Effector memory CD8-positive, alpha-beta T cell (primary cell): ENCODE measurements around the gene MAD1L1.
A peak's percentile ranks its signal among the peaks of the same experiment; 100 is the strongest.
"Not testable (repeated sequence)": the region's sequence is repeated elsewhere in the genome, so short reads cannot be mapped to it uniquely, and the experiment has no call there.

Source experiments
- ATAC-seq: fragments of 150-1000 bp; cut with Tn5 transposase; replicated peaks from 2 replicates; pipeline ENCODE4 v1.10.0; 2021; ENCODE audit warnings: mild to moderate bottlenecking, moderate library complexity
- DNase-seq, 3 experiments: peaks; one replicate each; pipeline ENCODE4 v3.0.0; 2021
- H3K27ac Mint-ChIP-seq, 2 donors: one replicate each; pipeline ENCODE4 v1.8.0; 2022; ENCODE audit warnings: mild to moderate bottlenecking in 2 of 2, mixed read lengths in 2 of 2, moderate library complexity in 2 of 2
- H3K27me3 Mint-ChIP-seq, 2 donors: one replicate each; pipeline ENCODE4 v1.8.0; 2022; ENCODE audit warnings: mixed read lengths in 2 of 2
- H3K36me3 Mint-ChIP-seq: one replicate; pipeline ENCODE4 v1.8.0; 2022; ENCODE audit warnings: mild to moderate bottlenecking, moderate library complexity, mixed read lengths; ENCODE audit not compliant: insufficient read depth
- H3K4me1 Mint-ChIP-seq, 2 donors: one replicate each; pipeline ENCODE4 v1.8.0; 2022; ENCODE audit warnings: low read depth in 2 of 2, mixed read lengths in 2 of 2
- H3K4me3 Mint-ChIP-seq, 2 donors: one replicate each; pipeline ENCODE4 v1.8.0; 2022; ENCODE audit warnings: mild to moderate bottlenecking in 2 of 2, mixed read lengths in 2 of 2, moderate library complexity in 2 of 2
- H3K9me3 Mint-ChIP-seq, 2 donors: one replicate each; pipeline ENCODE4 v1.8.0; 2022; ENCODE audit warnings: mixed read lengths in 2 of 2

The MAD1L1 gene

DNA sequence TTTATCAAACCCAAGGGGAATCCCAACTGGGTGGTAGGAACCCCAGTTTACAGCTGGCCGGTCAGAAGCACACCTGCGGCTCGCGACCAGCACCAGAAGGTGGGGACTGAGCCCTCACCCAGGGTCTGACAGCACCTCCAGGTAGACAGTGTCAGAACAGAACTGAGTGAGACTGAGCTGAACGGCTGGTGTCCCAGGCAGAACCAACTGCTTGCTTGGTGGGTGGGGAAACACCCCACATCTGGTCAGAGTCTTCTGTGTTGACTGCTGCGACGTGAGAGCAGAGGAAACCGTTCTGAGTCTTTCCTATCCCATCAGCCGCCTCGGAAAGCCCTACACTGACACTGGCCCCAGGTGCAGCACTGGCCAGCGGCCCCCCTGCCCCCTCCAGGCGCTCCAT, 160.7 kb downstream of the MAD1L1 start:
- no peaks in the 10 kb centered on the region for H3K9me3 Mint-ChIP-seq
- DNase-seq (no peak), ATAC-seq (no peak)
- no peak overlapping the region for H3K4me3 Mint-ChIP-seq
- H3K4me1 Mint-ChIP-seq = peaks cover 4 to 5% of the 10 kb centered on the region in 2 donors
- peaks cover 3% of the 10 kb centered on the region for H3K36me3 Mint-ChIP-seq
- no peaks in the 10 kb centered on the region for H3K27me3 Mint-ChIP-seq
- no peak overlapping the region for H3K27ac Mint-ChIP-seq

DNA sequence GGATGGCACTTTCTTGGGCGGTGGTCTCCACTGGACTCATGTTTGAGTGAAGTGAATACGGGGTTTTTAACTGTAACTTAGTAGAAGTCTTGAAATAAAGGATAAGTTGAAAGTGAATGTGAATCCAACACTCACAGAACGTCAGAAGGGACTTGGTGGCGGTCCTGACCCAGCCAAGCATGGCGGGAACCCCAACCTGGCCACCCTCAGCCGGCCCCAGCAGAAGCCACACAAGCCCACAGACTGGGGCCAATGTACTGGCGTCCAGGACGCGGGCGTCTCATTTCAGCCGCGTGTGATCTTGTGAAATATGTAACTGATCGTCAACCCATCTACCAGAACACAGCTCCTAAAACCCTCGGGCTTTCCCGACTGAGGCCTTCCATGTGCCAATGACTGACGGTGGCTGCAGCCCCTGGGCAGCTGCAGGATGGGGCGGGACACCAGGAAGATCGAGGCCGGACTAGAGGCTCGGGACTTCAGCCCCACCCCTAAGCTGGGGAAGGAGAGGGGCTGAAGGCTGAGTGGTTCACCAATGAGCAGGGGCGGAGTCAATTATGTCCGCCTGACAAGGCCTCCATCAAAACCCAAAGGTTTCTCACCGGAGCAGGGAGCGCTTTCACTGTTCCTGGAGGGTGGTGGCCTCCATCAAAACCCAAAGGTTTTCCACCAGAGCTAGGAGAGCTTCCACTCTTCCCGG, 161.5 kb downstream of the MAD1L1 start:
- no peak overlapping the region for H3K4me3 Mint-ChIP-seq
- no peak overlapping the region for H3K27ac Mint-ChIP-seq
- H3K9me3 Mint-ChIP-seq = no peaks in the 10 kb centered on the region
- peaks cover 3% of the 10 kb centered on the region for H3K36me3 Mint-ChIP-seq
- H3K27me3 Mint-ChIP-seq = no peaks in the 10 kb centered on the region
- peaks cover 4 to 5% of the 10 kb centered on the region in 2 donors for H3K4me1 Mint-ChIP-seq
- ATAC-seq (no peak), DNase-seq (no peak)

DNA sequence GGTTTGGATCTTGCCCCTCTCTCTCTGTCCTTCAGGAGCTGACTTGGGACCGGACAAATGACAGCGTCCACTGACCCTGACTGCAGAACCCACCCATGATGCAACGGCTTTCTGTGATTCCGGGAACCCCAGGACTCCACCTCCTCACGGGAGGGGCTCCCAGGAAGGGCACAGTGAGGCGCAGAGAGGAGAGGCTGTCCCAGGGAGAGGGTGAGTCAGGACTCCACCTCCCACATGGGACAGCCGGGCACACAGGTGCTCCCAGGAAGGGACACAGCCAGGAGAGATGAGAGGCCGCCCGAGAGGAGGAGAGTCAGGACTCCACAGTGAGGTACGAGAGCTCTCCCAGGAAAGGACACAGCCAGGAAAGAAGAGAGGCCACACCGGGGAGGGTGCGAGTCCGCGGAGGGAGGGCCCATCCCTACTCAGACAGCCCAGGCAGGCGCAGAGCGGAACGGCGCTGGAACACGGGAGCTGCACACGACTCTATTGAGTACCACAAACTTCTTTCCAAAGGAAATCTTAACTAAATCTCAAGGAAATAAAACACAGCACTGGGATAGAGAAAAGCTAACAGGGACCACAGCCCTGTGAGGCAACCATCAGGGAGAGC, 162.5 kb downstream of the MAD1L1 start:
- Mint-ChIP-seq H3K9me3 (no peaks in the 10 kb centered on the region), H3K4me1 (peaks cover 5 to 6% of the 10 kb centered on the region in 2 donors), H3K27ac (peak overlapping the region in 1 of 2 donors; percentile 15), H3K27me3 (no peaks in the 10 kb centered on the region), H3K36me3 (peaks cover 3% of the 10 kb centered on the region), H3K4me3 (no peak overlapping the region)
- no peak for ATAC-seq
- no peak for DNase-seq

DNA sequence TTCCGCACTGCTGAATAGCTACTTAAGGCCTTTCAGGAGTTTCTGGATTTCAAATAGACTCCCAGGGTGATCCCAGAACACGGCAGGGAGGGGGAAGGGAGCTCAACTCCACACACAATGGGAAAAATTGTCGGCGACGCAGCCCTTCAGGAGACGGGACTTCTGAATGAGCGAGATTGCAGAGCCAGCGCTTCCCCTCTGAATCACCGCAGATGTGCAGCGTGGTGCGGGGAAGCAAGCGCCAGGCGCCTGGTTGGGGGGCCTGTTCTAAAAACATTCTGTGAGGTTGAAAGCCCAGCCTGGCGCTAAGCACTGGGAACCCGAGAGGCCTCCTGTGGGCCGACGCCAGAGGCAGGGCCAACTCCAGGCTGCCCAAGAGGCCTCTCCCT, 163.3 kb downstream of the MAD1L1 start:
- Mint-ChIP-seq H3K4me3 (no peak overlapping the region), H3K27ac (peak overlapping the region in 1 of 2 donors; percentile 30), H3K27me3 (no peaks in the 10 kb centered on the region), H3K36me3 (peaks cover 3% of the 10 kb centered on the region), H3K9me3 (no peaks in the 10 kb centered on the region), H3K4me1 (peaks cover 5 to 6% of the 10 kb centered on the region in 2 donors)
- DNase-seq (no peak), ATAC-seq (no peak)

DNA sequence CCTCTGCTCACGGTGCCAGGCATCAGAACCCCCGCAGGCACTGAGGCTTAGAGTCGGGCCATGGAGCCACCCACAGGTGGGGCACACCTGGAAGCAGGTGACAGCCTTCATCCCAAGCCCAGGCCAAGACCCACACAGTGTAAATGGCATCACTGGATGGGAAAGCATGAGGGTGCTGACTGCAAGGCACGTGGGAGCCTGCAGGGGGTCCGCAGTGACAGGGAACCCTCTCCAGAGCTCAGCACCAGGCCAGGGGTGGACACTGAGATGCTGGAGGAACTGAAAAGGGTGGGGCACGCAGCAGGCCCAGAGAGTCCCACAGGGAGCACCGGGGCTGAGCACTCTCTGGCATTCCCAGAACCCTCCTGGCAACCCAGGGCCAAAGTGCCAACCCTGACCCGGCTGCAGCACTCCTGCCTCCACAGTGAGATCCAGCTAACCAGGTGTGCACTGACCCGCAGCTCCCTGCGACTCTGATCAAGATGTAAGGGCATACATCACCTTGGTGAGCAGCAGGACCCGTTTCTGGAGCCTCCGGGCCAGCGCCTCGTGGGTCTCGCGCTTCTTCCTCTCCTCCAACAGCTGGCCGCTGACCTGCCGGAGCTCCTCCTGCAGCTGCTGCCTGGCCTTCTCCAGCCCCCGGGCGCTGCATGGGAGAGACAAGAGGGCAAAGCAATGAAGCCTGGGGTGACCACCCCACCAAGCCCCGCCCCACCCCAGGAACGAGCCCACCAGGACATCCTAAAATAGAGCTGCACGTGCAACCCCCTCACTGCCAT, 163.9 kb downstream of the MAD1L1 start:
- no peaks in the 10 kb centered on the region for H3K36me3 Mint-ChIP-seq
- H3K9me3 Mint-ChIP-seq = no peaks in the 10 kb centered on the region
- peaks cover 5 to 10% of the 10 kb centered on the region in 2 donors for H3K4me1 Mint-ChIP-seq
- no peaks in the 10 kb centered on the region for H3K27me3 Mint-ChIP-seq
- H3K27ac Mint-ChIP-seq = peak overlapping the region in 1 of 2 donors; percentile 30
- ATAC-seq = no peak
- H3K4me3 Mint-ChIP-seq = no peak overlapping the region
- no peak for DNase-seq

DNA sequence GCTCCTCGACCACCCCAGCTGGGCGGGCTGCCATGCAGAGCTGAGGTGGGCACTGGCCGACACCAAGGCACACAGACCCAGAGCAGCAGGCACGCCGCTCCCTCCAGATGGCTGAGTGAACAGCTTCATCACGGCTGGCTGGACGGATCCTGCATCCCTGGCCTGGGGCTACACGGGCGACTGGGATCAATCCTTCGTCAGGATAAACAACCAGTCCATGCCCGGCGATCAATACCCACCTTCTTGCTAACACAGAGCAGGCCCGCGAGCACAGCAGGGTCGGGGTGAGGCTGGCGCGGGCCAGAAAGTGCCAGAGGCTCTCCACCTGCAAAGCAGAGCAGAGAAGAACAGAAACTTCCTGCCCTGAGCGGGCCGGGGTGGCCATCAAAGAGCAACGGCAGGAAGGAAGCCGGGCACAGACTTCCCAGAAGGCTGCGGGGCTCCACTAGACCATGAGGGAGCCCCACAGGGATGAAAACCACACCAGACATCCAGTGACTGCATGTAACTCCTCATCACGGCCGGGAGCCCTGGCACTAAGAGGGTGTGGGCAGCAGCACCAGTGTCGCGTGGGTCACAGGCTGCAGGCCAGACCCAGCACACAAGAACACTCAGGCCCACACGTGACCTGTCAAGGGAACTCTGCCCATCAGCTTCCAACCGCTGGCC, 166.4 kb downstream of the MAD1L1 start:
- no peaks in the 10 kb centered on the region for H3K27me3 Mint-ChIP-seq
- ATAC-seq (peak; percentile 29), DNase-seq (no peak)
- peaks cover 4 to 17% of the 10 kb centered on the region in 2 donors for H3K4me1 Mint-ChIP-seq
- H3K27ac Mint-ChIP-seq = peak overlapping the region in 1 of 2 donors; percentile 8
- no peaks in the 10 kb centered on the region for H3K9me3 Mint-ChIP-seq
- no peaks in the 10 kb centered on the region for H3K36me3 Mint-ChIP-seq
- H3K4me3 Mint-ChIP-seq = no peak overlapping the region

DNA sequence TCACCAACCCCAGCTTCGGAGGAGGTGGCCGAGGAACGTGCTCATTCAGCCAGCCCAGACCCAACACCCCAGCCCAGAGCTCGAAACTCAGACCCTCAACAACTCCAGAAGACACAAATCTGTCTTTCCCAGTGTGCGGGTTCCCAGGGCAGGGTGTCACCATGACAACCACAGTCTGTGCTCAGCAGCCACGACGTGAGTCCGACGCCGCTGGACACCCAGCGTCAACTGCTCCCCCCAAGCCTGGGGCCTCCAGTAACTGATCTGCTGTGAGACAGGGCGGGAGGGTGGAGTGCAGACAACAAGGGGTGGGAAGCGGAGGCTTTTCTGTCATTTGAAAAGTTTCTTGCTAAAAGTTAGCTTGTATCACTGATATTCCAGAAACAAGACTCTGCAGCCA, 167.2 kb downstream of the MAD1L1 start:
- H3K27ac Mint-ChIP-seq = peak overlapping the region in 1 of 2 donors; percentile 10

DNA sequence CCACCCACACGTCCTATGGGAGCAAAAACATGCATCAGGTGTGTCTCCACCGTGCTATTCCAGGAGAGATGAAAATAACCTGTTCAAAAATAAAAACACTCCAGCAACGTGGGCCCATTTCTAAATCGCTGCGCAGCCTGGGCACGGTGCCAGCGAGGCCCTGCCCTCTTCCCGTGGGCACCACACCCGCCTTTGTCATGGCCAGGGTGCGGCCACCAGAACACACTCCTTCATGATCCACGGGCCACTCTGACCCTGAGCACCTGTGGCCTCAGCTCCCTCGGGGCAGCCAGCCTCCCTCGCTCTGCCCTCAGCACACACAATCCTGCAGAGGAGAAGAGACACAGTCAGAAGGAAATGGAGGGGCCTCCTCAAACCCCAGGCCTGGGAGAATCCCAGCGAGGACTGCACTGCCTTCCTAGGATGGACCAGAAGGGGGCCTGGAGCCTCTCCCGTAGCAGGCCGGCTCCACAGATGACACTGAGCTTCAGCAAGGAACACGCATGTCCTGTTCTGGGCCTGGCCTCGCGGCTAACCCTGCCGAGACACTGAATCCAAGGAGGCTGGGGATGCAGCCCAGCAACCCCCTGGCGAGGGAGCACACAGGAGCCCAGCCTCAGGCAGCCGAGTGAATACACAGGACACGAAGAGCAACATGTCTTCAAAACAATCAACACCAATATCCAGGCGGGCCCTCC, 169.0 kb downstream of the MAD1L1 start:
- Mint-ChIP-seq H3K9me3 (no peaks in the 10 kb centered on the region), H3K4me1 (peaks cover 7 to 17% of the 10 kb centered on the region in 2 donors), H3K4me3 (no peak overlapping the region), H3K36me3 (peaks cover 3% of the 10 kb centered on the region), H3K27me3 (no peaks in the 10 kb centered on the region), H3K27ac (no peak overlapping the region)
- DNase-seq (no peak), ATAC-seq (no peak)

More for the DNA sequence above, 167.2 kb downstream of the MAD1L1 start:
- H3K9me3 Mint-ChIP-seq = no peaks in the 10 kb centered on the region
- H3K4me1 Mint-ChIP-seq = peaks cover 7 to 17% of the 10 kb centered on the region in 2 donors
- H3K27me3 Mint-ChIP-seq = no peaks in the 10 kb centered on the region
- H3K36me3 Mint-ChIP-seq = peaks cover under 1% of the 10 kb centered on the region
- H3K4me3 Mint-ChIP-seq = no peak overlapping the region
- no peak for DNase-seq
- no peak for ATAC-seq

DNA sequence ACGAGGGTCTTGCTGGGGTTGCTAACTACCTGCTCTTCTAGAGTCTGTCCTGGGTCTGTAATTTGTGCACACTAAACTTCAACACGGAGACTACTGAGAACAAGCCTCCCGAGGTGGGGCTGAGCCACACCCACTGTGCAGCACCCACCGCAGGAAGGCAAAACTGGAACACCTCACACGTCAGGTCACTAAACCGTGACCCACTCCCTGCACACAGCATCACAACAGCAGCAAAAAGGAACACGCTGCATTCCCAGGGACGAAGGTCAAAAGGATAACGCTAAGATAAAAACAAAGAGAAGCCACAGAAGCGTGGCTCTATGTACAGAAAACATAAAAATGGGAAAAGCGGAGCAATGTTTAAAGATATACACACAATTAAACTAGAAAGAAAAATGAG, 170.1 kb downstream of the MAD1L1 start:
- Mint-ChIP-seq H3K4me1 (peaks cover 7 to 16% of the 10 kb centered on the region in 2 donors), H3K4me3 (no peak overlapping the region), H3K36me3 (peaks cover 3% of the 10 kb centered on the region), H3K27me3 (no peaks in the 10 kb centered on the region), H3K9me3 (no peaks in the 10 kb centered on the region), H3K27ac (no peak overlapping the region)
- no peak for DNase-seq
- ATAC-seq = no peak

DNA sequence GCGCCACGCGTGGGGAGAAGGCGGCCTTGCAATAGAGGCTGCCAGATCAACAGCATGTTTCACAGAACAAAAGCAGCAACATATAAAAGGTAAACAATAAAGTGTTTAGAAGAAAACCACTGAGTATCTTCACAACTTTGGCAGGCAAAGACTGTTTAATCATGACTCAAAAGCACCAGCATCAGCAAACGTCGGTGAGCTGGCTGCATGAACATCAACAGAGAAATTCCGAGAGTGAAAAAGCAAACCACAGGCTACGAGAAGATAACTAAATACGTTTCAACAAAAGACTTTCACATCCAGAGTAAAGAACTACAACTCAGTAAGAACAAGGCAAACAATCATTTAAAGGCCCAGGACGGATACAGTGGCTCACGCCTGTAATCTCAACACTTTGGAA, 172.0 kb downstream of the MAD1L1 start:
- DNase-seq (no peak), ATAC-seq (no peak)
- Mint-ChIP-seq H3K4me3 (no peak overlapping the region), H3K9me3 (no peaks in the 10 kb centered on the region), H3K27ac (no peak overlapping the region), H3K4me1 (peaks cover 7 to 14% of the 10 kb centered on the region in 2 donors), H3K27me3 (no peaks in the 10 kb centered on the region), H3K36me3 (peaks cover 3% of the 10 kb centered on the region)

DNA sequence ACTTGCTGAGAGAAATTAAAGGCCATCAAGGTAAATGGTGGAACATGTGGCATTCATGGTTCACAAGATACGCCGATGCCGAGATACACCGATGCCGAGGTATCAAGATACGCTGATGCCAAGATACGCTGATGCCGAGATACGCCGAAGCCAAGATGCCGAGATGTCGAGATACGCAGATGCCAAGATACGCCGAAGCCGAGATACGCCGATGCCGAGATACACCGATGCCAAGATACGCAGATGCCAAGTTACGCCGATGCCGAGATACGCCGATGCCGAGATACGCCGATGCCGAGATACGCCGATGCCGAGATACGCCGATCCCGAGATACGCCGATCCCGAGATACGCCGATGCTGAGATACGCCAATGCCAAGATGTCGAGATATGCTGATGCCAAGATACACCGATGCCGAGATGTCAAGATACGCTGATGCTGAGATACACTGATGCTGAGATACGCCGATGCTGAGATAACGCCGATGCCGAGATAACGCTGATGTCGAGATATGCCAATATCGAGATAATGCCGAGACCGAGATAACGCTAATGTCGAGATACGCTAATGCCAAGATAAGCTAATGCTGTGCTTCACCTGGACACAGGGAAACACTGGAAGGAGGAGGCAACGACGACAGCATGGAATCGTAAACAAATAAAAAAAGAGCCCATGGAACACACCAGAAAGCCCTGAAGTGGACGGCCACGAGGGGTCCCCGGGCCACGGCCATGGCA, 172.6 kb downstream of the MAD1L1 start:
- H3K36me3 Mint-ChIP-seq = peaks cover 3% of the 10 kb centered on the region
- no peaks in the 10 kb centered on the region for H3K9me3 Mint-ChIP-seq
- H3K27me3 Mint-ChIP-seq = no peaks in the 10 kb centered on the region
- H3K4me1 Mint-ChIP-seq = peaks cover 7 to 14% of the 10 kb centered on the region in 2 donors
- H3K27ac Mint-ChIP-seq = peak overlapping the region in 1 of 2 donors; percentile 64
- H3K4me3 Mint-ChIP-seq = no peak overlapping the region
- DNase-seq = no peak
- ATAC-seq = no peak

DNA sequence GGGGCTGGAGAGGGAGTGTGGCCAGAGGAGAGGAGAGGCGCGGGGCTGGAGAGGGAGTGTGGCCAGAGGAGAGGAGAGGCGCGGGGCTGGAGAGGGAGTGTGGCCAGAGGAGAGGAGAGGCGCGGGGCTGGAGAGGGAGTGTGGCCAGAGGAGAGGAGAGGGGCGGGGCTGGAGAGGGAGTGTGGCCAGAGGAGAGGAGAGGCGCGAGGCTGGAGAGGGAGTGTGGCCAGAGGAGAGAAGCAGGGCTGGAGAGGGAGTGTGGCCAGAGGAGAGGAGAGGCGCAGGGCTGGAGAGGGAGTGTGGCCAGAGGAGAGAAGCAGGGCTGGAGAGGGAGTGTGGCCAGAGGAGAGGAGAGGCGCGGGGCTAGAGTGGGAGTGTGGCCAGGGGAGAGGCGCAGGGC, 174.5 kb downstream of the MAD1L1 start:
- not testable (repeated sequence) for ATAC-seq, H3K36me3 Mint-ChIP-seq, H3K9me3 Mint-ChIP-seq, H3K4me1 Mint-ChIP-seq, H3K27me3 Mint-ChIP-seq, H3K4me3 Mint-ChIP-seq, DNase-seq
- peak overlapping the region in 1 of 2 donors; percentile 10 for H3K27ac Mint-ChIP-seq
